Astrocyte of the hippocampus (primary cell): Measurements from ENCODE around the gene NEXMIF.
A peak's percentile ranks its signal among the peaks of the same experiment; 100 is the strongest.
"Not testable (repeated sequence)": the region's sequence is repeated elsewhere in the genome, so short reads cannot be mapped to it uniquely, and the experiment has no call there.

Experiments
- DNase-seq: peaks from one replicate; pipeline ENCODE4 v3.0.0; 2011; ENCODE audit warnings: low read depth, low spot score

The NEXMIF gene

DNA sequence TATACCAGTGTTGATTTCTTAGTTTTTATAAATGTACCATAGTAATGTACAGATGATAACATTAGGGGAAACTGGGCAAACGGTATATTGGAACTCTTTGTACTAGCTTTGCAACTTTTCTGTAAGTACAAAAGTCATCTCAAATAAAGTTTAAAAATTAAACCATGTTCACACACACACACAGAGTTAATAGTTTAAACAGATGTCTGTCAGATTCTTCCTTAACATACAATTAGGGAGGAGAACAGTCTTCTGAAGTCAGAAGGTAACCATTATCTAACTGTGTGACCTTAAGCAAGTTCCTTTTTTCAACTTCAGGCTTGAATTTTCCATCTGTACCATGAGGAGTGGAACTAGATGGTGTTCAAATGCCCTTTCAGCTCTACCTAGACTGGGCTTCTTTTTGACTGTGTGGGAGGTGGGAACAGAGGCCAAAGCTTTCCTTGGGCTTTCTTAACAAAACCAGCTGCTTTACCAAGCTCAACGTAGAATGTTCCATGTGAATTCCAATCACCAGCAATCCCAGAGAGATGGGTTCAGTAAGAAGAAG lies 127.8 kb downstream of the NEXMIF start:
- no peak for DNase-seq

DNA sequence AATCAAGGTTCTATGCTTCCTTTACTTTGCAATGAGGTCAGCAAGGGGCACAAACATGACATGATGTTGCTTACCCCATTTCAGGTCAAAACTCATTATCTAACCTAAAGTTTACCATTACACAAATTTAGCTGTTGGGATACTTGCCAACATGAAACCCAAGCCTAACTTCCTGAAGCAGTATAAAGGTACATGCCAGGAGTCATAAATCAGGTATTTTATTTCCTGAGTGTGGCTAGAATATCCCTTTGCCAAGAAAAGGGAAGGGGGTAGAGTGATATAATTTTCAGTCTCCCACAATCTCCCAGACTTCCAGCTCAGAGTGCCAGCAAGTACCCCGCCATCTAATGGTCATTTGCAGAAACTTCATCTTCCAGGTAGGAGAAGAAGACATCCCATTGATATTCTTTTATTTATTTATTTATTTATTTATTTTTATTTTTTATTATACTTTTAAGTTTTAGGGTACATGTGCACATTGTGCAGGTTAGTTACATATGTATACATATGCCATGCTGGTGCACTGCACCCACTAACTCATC lies 136.6 kb downstream of the NEXMIF start:
- no peak for DNase-seq

DNA sequence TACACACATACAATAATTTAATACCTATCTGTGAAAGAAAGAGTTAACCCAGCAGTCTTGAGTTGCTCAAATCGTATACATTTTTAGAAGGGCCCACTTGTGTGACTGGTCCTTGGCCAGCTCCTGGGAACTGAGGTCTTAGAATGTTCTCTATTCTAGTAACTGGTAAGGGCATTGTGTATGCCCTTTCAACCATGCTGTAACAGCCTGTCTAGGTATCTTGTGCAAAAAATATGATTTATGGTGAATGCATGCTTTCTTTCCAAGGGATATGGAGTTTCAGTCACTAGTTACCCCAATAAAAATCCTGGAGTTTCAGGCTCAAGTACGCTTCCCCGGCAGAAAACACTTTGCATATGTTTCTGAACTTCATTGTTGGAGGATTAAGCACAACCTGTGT lies 140.6 kb downstream of the NEXMIF start:
- no peak for DNase-seq

DNA sequence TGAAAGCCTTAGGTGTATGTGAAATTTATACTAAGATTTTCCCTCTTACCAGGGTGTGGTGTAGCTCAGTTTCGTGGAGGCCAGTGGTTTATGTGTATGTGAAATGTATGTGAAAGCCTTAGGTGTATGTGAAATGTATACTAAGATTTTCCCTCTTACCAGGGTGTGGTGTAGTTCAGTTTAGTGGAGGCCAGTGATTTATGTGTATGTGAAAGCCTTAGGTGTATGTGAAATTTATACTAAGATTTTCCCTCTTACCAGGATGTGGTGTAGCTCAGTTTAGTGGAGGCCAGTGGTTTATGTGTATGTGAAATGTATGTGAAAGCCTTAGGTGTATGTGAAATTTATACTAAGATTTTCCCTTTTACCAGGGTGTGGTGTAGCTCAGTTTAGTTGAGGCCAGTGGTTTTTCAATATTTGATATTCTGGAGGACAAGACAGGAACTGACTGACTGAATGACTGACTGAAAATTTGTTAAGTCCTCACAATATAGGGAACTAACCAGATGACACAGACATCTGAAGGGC lies 143.7 kb downstream of the NEXMIF start:
- DNase-seq = no peak

DNA sequence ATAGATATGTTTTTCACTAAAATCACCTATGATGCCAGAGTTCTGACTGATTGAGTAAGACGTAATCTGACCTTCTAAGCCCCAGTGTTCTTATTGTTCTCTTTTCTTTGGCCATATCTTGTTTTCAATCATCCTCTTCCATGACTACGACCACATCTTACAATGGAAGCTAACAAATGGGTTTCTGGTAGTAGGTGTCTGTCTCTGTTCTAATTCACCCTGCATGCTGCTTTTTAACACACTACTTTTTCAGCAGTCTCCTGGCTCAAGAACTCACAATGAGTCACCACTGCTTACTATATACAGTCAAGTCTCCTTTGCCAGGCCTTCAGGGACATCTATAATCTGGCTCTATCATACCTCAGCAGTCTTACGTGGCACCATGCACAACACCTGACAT lies 146.1 kb downstream of the NEXMIF start:
- peak; percentile 34 for DNase-seq

DNA sequence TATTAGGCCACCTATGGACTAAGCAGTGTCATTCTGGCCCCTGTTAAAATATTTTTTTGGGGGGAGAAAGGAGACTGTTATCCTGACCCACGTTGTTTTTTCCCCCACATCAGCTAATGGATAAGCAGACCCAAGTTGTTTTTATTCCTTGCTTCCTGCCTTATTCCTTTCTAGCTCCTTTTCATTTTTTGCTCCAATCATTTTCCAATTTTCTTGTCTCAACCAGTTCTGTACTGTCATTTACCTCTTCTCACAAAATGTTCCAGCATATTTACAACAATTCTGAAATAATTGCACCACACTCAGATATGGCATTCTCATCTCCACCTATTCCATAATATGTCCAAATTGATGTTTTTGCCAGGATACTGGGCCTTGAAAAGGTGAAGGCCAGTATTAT lies 150.3 kb downstream of the NEXMIF start:
- DNase-seq = no peak

DNA sequence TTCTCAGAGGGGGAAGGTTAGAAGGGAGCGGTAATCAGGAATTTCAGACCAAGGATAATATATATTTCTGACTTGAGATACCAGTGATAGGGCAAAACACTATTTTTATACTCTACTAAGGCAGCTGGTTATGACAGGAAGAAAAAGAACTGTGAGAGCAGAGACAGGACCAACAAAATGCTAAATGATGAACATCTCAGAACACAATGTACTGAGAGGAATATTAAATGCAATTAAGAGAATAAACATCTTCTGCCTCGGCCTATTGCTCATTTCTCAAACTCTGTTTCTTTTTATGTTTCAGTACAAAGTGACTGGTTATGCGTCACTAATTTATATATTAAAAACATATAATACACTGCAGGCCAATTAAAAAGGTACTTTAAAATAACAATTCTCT lies 188.8 kb downstream of the NEXMIF start:
- DNase-seq = no peak

DNA sequence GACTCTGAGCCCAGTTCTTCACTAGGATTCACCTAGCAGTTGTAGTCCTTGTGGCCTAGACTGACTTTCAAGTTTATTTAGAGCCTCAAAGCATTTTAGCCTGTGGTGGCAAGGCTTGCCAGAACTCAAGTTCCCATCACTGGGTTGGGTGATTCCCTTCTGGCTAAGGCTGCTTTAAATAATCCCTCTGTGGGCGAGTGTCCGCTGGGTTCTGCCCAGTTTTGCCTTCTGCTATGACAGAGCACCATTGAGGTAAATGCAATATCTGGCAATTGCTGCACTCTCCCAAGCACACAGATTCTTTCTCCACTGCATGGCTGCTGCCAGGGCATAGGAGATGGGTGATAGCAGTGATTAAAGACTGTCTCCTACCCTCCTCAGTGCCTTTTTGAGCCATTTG lies 220.0 kb downstream of the NEXMIF start:
- no peak for DNase-seq

DNA sequence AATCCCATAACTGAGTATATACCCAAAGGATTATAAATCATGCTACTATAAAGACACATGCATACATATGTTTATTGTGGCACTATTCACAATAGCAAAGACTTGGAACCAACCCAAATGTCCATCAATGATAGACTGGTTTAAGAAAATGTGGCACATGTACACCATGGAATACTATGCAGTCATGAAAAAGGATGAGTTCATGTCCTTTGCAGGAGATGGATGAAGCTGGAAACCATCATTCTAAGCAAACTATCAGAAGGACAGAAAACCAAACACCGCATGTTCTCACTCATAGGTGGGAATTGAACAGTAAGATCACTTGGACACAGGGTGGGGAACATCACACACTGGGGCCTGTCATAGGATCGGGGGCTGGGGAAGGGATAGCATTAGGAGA lies 223.9 kb downstream of the NEXMIF start:
- not testable (repeated sequence) for DNase-seq

DNA sequence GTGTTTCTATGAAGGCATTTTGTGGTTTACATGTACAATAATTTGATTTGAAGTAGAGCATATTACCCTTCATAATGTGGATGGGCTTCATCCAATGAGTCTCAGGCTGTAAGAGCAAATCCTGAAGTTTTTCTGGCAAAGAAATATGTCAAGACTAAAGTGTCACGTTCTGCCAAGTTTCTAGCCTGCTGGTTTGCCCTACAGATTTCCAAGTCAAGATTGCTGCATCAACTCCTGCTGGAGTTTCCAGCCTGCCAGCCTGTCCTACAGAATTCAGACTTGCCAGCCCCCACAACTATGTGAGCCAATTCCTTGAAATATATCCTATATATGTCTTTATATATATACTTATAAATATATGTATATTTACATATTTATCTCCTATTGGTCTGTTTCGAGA lies 240.8 kb downstream of the NEXMIF start:
- DNase-seq = no peak
